GM19351 (cell line): ENCODE measurements around the gene DBNDD1.

Experiments used
- ATAC-seq: cut with Tn5 transposase; IDR thresholded peaks from one replicate; pipeline ENCODE4 v1.9.1; 2021; ENCODE audit warnings: mild to moderate bottlenecking, moderate library complexity; ENCODE audit not compliant: unreplicated experiment

The DBNDD1 gene

DNA sequence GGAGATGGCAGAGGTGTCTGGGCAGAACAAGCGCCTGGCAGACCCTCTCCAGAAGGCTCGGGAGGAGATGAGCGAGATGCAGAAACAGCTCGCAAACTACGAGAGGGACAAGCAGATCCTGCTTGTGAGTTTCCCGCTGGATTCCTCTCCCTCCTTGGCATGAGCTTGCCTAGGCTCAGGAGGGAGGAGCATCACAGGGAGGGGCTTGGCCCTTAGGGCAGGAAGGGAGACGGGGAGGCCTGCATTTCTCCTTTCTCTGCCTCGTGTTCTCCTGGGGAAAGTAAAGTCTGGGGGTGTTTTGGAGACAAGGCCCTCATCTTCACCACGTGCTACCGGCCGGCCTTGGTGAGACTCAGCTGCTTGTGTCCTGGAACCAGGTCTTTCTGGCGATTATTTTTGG, 18.0 kb upstream of the DBNDD1 start:
- no peak for ATAC-seq

DNA sequence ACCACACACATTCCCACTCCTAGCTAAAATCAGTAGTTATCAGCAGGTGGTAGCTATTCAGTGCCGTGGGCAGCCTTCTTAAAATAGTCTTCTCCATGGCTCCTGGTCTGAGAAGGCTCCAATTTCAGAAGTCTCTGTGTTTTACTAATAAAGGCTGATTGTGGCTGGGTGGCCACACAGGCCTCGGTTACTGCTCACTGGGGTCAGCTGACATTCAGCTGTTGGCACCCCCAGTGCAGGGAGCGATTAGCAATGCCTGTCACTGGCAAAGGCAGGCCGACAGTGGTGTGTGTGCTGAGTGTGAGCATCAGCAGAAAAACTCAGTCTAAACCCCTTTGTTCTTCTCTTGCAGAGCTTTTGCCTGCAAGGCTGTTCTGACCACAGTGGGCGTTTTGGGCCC, 16.6 kb upstream of the DBNDD1 start:
- no peak for ATAC-seq

DNA sequence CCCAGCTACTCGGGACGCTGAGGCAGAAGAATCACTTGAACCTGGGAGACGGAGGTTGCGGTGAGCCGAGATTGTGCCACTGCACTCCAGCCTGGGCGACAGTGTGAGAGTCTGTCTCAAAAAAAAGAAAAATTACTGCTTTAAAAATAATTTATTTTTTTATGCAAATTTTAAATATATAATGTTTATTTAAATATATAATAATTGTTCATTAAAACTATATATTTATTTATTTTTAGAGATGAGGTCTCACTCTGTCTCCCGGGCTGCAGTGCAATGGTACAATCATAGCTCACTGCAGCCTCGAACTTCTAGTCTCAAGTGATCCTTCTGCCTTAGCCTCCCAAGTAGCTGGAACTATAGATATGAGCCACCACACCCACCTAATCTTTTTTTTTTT, 15.2 kb upstream of the DBNDD1 start:
- no peak for ATAC-seq

DNA sequence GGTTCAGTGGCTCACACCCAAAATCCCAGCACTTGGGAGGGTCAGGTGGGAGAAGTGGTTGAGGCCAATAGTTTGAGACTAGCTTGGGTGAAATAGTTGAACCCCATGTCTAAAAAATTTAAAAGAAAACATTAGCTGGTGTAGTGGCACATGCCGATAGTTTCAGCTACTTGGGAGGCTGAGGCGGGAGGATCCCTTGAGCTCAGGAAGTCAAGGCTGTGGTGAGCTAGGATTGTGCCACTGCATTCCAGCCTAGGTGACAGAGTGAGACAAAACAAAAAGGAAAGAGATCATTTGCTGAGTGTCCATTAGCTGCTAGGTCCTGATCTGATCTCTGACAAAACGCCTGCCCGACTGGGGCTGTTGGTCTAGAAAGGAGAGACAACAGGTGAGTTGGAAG, 14.1 kb upstream of the DBNDD1 start:
- no peak for ATAC-seq

DNA sequence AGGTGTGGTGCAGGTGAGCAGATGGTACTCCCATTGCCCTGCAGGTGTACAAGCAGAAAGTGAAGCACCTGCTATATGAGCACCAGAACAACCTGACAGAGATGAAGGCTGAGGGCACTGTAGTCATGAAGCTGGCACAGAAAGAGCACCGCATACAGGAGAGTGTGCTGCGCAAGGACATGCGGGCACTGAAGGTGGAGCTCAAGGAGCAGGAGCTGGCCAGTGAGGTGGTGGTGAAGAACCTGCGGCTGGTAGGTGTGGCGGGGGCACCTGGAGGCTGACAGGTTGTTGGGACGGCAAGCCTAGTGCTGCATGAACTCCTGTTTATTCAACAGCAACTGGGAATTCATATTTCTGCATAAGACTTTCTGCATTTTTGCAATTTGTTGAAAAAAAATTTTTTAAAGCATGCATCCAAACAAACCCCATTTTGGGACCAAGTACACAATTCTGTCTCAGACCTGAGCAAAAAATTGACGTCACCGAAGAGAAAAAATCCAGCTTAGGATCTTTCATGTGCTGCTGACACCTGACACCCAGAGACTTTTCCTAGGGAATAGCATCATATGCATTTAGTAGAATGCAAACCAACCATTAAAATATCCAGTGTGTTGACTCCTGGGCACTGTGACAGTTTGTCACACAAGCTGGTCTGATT, 13.5 kb upstream of the DBNDD1 start:
- no peak for ATAC-seq

DNA sequence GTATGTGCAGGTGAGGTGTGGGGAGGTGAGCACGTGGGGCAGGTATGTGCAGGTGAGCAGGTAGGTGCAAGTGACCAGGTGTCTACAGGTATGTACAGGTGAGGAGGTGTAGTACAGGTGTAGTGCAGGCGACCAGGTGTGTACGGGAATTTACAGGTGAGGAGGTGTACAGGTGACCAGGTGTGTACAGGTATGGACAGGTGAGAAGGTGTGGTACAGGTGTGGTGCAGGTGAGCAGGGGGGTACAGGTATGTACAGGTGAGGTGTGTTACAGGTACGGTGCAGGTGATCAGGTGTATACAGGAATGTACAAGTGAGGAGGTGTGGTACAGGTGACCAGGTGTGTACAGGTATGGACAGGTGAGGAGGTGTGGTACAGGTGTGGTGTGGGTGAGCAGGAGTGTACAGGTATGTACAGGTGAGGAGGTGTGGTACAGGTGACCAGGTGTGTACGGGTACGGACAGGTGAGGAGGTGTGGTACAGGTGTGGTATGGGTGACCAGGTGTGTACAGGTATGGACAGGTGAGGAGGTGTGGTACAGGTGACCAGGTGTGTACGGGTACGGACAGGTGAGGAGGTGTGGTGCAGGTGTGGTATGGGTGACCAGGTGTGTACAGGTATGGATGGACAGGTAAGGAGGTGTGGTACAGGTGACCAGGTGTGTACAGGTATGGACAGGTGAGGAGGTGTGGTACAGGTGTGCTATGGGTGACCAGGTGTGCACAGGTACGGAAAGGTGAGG, 12.8 kb upstream of the DBNDD1 start:
- ATAC-seq = no peak

DNA sequence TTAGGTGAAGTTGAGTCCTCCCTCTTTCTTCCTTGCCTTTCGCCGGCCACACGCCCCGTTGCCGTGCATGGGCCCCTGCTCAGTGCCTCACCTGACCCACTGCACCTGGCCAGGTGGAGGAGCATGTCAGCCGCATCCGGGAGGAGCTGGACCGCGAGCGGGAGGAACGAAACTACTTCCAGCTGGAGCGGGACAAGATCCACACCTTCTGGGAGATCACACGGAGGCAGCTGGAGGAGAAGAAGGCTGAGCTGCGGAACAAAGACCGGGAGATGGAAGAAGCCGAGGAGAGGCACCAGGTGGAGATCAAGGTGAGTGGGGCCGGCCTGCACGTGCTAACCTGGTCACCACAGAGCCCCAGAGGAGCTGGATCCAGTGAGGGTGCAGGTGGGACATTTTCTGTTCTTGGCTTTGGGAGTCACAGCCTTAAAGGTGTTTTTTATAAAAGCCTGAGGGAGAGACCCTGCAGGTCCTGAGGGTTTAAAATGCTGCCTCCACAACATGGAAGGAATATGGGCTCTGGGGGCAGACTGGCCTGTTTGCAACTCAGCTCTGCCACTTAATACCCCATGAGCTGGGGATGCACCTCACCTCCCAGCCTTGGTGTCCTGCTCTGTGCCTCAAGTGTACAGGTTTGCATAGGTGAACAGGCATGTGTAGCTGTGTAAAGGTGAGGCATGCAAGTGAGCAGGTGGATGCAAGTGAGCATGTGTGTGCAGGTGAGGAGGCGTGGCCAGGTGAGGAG, 12.1 kb upstream of the DBNDD1 start:
- no peak for ATAC-seq

DNA sequence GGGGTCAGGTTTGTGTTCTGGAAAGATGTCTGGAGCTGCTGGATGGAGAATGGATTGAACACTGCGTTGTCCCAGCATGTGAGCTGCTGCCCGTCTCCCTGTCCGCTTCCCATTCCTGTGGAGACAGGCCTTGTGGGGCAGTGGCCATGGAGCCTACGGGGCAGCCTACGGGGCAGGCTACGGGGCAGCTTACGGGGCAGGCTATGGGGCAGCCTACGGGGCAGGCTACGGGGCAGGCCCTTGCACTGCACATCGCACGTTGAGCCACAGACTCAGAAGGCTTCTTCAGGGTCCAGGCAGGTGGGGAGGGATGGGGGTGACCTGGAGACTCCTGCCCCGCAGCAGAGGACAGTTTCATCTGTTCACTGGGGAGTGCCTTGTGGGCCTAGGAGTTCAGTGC, 9.7 kb upstream of the DBNDD1 start:
- ATAC-seq = no peak

DNA sequence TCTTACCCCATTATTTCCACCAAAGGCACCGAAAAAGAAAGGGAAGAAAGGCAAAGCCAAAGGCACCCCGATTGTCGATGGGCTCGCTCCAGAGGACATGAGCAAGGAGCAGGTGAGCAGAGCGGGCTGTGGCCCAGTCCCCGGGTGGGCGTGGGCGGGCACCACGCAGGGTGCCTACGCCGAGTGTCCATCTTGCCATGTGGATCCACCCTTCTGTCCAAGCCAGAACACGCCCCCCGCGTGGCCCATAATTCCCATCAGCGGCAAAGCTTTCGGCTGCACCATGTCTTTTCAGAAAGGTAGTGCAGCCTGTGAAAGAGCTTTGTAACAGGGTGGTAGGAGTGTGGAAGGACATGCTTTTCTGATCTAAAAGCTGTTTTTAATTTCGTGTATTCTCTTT, 8.4 kb upstream of the DBNDD1 start:
- no peak for ATAC-seq

DNA sequence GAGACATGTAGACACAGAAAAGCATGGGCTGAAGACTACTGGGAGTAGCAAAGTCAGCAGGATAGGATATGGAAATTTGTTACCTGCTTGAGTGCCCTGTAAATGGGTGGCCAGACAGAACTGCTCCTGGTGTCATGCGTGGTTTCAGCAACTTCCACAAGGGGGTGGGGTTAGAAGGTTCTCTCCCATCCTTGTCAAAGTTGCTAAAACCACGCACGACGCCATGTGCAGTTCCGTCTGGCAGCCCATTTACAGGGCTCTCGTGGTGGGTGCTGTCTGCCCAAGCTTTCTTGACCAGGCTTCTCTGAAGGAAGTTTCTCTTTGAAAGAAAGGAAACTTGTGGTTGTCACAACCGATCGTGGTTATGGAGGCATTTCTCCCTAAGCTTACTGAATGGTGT, 6.9 kb upstream of the DBNDD1 start:
- no peak for ATAC-seq

DNA sequence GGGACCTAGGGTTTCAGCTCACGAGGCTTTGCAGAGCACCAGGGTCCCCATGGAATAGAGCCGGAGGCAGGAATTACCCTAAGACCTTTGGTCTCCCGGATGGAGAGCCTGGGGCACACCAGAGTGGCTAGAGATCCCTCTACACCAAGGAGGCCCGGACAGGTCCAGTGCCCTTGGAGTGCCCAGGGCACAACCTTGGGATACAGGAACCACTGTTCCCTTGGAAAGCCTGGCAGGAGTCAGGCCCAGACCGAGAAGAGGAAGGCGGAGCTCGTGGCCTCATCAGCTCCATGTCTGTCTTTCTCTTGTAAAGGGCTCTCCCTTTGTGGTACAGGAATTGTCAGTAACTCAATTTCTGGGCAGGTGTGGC, 3.8 kb upstream of the DBNDD1 start:
- no peak for ATAC-seq

DNA sequence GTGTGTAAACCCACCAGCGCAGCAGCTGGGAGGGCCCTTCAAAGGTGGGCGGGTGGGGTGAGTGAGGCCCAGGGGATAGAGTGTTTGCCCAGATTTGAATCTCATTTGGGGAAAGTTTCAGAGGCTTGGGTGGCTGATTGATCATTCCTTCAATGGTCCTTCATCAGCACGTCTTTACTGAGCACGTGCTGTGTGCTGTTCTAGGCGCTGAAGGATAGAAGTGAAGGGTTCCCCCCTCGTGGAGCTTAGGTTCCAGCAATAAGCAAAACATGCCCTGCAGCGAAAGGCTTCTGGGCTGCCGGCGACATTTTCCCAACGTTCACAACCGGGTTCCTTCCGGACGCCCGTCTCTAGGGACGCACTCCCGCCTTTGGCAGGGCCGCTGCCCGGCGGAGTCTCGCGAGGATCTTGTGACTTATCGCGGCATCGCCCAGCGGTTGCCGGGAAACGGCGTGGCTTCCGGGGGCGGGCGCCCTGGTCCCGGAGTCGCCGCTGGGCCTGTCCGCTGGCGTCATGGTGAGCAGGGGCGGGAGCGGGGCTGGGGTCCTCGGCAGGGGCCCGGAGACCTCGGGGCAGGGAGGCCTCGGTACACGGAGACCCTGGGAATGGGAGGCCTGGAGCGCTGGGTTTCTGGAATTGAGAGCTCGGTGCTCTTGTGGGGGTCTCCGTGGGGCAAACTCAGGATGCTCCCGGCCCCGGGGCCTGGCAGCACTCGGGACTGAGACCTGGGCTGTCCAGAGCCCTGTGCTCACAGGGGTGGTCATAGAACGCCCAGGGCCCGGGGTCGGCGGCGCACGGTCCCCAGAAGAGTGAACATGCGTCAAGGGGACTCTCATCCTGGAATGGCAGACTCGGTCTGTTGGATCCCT, 3.2 kb upstream of the DBNDD1 start:
- ATAC-seq = no peak

DNA sequence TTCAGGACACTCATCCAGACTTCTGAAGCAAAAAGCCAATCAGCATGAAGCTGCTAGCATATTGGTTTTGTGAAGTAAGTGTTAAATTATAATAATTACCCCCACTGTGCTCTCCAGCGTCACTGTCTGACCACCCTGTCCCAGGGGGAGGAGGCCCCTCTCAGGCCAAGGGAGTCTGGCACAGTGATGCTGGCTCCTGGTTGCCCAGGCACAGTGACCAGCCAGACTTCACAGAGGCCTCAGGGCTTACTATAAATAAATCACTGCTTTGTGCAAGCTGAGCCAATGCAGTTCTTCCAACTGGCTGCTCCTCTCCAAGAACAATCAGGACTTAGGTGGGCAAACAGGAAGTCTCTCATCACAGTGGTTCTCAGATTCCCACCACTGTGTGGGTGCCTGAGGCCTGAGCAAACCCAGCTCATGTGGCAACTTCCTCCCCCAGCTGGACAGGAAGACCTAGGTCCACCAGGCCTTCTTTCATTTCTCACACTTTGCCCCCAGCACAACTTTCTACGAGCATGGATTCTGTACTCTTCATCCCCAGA, 1.7 kb upstream of the DBNDD1 start:
- no peak for ATAC-seq

DNA sequence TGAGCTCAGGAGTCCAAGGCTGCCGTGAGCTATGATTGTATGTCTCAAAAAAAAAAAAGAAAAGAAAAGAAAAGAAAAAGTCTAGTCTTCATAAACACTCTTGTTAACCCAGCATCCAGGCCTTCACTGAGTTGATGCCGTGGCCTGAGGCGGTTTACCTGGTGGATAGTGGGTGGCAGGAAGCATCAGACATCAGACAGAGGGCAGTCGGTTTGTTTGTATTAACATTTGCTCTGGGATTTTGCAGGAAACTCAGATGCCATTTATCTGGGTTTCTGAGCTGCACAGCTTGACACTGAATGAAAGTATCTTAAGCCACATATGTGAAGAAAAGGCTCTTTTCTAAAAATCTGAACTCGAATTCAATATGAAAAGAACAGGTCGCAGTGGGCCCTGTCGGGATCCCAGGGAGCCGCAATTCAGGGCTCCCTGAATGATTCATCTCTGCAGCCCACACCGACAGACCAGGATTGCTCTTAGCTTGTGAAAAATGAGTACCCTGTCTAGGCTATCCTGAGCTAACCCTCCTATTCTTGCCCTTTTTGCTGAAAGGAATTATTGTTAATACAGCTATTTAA, 1.1 kb upstream of the DBNDD1 start:
- no peak for ATAC-seq

DNA sequence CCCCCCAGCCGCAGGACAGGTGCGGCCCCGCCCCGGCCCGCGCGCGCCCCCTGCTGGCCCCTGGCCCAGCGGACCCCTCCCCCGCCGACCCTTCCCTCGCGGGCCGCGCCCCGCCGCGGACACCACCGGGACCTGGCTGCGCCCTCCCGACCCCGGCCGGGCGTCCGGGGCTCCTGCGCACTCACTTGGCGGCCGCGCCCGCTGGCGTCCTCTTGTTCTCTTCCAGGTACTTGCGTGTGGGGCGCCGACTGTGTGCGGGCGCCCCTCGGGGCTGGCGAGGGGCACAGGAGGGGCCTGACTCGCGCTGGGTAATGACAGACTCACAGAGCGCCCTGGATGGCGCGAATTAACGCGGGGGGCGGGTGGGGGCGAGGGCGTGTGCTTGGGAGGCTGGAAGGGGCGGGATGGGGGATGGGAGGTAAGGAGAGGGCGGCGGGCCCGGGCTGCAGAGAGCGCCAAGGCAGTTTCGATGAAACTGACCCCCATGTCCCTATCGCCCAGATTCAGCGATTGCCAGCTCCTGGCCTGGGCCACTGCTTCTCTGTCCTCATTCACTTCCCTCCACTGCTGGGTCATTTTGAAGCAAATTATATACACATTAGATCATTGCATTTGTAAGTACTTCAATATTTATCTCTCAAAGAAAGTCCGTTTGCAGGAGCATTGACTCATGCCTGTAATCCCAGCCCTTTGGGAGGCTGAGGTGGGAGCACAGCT, 445 bp upstream of the DBNDD1 start:
- no peak for ATAC-seq

DNA sequence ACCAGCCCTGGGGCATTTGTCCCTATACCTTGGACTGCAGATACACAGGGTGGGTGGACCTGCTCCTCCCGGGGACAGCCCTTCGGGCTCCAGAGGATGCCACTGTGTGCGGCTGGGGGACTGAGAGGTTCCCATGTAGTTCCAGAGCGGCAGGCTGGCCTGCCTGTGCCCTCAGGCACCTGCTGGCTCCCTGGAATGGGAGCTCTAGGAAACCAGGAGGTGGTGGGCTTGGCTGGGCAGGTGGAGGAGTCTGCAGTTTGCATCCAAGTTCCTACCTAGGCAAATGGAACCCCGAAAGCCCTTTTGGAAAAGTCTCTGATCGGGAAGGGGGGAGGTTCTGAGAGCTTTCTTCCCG, 982 bp downstream of the DBNDD1 start:
- no peak for ATAC-seq

DNA sequence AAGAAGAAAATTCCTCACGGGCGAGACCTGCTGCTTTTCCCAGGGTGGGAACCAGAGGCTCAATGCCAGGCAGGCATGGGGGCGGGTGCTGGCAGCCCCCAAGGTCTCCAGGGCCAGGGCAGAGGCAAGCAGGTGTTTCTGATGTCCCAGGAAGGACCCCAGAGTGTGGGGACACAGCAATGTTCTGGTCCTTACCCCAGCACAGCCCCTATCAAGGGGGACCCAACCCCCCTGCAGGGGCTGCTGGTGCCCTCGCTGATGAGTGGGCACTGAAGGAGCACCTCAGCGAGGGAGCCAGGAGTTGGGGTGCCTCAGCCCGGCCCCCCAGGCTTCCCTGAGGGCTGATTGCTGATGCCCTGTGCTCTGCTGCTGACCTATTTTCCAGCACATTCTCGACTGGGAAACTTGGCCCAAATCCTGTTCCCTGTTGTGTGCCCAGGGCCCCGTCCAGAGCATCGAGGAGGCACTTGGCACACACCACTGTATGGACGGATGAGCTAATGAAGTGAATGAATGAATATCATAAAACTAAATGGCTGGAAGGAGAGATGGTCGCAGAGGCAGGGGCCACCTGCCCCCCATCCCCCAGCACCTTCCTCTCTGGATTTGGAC, 2.8 kb downstream of the DBNDD1 start:
- ATAC-seq = no peak

DNA sequence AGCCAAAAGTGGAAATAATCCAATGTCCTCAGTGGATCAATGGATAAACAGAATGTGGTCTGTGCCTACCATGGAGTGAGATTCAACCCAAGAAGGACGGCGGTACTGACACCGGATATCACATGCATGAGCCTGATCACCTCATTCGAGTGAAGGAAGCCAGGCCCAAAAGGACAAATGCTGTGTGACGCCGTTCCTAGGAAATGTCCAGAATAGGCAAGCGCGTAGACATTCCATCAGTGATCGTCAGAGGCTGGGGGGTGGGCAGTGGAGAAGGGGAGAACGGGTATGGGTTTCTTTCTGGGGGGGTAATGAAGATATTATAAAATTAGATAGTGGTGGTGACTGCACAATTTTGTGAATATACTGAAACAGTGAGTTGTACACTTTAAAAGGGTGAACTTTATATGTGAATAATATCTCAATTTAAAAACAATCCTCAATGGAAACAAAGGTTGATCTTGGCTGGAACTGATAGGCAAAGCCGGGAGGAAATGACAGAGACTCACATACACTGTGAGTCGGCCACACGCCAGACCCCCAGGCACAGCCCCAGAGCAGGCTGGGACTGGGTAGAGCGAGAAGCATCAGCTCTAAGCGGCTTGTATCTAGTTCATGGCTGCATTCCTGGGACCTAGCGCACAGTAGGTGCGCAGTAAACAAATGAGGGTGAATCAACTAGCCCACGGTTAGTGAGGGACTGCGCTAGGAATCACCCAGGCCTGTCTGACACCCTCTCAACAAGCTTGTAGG, 3.5 kb downstream of the DBNDD1 start:
- ATAC-seq = no peak
